IPS-18c (cell line): ENCODE measurements around the gene KCNH5.

Experiments used
- H3K4me3 ChIP-seq: 2 replicates; pipeline ENCODE4 v1.7.0; 2013; ENCODE audit warnings: low read depth, mild to moderate bottlenecking, low read length, moderate library complexity; ENCODE audit not compliant: insufficient read depth
- H3K9me3 ChIP-seq: one replicate; pipeline ENCODE4 v1.6.1; 2013; ENCODE audit warnings: mild to moderate bottlenecking, low read length, moderate library complexity; ENCODE audit not compliant: control insufficient read depth, insufficient read depth

Gene KCNH5

DNA sequence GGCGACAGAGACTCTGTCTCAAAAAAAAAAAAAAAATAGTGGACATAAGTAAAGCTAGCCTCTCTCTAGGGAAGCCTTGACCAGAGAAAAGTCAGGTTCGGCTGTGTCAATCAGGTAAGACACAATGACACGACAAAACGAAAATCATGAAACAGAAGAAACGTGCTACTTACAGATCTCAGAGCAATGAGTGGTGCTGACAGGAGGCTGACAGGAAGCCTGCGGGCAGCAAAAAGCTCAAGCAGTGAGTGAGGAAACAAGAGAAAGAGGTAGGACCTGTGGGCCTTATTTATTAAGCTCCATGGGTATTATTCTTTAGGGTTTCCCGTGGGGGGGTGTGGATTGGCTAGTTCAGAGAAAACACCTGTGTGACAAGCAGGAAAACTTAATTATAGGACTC is 363.1 kb downstream of the KCNH5 start:
- H3K9me3 ChIP-seq, result no peaks in the 10 kb centered on the region
- no peak overlapping the region for H3K4me3 ChIP-seq

DNA sequence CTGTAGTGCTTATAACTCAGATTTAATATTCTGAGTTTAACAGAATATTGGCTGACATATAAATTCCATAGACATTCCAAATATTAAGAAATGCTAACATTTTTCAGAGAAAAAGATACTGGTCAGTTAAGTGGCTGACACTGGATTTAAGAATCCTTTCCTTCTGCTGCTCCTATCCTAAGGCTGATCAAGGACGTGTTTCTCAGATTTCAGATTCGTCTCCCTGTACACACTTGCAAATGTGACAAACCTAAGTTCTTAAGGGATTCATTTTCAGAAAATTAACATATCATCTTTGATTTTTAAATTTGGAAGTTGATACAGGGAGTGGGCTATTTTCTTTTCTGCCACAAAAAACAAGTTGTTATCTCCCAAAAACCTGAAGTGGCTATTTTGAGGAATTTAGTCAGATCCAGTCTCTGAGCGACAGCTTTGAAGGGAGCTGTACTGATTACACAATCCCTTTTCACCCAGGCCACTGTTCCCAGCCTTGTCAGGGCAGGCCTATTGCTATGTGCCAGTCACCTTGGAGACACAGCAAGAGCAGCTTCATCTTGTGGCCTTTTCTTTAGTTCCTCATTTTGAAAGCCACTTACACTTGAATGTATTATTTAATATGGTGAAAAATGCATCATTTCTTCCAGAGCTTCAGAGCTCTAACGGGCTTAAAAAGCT is 370.6 kb downstream of the KCNH5 start:
- Histone ChIP-seq H3K9me3 (no peaks in the 10 kb centered on the region), H3K4me3 (no peak overlapping the region)

DNA sequence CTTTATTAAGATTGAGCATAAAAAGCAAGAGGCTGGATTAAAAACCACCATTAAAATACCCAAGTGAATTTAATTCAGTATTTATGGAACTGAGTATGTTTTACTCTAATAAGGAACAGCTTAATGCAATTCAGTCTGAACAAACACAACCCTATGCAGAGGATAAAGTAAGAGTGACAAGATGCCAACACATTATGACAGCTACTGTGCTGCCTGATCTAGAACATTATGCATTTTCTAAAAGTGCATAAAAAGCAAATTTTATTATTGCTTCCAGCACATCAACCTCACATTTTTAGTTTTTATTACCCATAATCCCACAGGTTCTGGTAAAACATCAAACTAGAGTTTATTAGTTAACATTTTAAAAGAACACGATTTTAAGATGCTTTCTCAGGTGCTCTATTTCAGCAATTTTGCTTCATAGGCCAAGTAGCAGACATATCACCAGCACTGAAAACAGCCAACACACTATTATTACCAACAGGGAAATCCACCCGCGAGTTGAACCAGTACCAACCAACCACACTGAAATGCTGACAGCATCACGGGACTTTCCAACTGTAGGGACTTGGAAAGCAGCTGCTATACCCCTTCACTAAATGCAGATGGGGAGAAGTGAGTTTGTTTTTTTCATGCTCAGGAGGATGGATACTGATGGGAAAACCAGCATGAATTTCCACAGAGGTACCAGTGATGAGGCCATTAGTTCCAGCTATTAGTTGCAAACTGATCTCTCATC is 372.1 kb downstream of the KCNH5 start:
- H3K9me3 ChIP-seq, result no peaks in the 10 kb centered on the region
- H3K4me3 ChIP-seq, result no peak overlapping the region

DNA sequence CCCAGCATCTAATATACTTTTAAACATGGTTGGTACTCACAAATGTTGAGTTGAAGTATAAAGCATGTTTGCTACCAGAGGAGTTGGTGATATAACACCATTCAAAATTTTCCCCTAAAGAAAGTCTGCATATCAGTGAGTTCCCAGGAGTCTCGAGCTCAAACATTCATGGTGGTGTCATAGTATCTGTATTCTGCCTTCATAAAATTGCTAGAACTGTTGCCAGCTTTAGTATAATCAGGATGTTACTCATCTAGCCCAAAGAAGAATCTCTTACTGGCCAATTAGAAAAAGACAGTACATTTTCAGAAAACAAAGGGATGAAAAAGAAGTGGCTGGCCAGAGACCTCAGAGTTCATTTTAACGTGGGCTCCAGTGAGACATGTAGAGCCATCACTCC is 374.7 kb downstream of the KCNH5 start:
- no peaks in the 10 kb centered on the region for H3K9me3 ChIP-seq
- H3K4me3 ChIP-seq, result no peak overlapping the region

DNA sequence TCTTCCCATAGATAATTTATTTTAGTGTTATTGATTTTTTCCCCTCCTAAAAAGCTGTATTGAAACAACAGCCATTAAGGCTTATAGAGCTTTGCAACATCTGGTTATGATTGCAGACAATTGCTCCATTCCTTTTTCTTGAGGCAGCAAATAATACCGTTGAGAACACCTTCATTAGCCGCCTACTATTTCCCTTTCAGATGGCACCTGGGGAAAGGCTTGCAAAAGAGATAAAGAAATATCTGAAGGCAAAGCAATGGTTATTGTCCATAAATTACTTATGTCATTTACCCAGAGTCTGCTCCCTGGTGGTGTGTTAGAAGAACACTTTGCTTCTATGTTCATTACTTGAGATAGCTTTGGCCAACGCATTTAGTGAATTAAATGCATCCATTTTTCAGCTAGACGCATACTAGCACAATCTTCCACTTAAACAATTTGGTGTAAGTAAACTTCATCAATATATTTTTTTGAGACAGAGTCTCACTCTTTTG is 377.8 kb downstream of the KCNH5 start:
- H3K9me3 ChIP-seq, result no peaks in the 10 kb centered on the region
- no peak overlapping the region for H3K4me3 ChIP-seq

DNA sequence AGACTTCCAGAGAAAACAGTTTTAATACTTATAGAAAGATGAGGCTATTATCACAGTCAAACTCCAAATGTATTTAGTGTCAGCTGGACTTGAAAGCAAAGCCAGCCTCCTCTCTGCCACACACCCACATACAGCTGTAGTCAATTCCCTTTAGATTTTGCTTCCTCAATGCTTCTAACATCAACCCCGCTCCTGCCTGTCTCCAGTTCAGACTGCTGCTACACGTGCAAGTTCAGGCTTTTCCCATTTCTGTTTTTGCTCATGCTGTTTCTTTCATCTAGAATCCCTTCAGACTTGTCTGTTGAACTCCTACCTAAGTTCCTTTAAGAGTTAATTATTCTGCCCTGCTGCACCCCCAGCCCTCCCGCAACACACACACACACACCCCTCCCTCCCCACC is 380.0 kb downstream of the KCNH5 start:
- no peak overlapping the region for H3K4me3 ChIP-seq
- H3K9me3 ChIP-seq, result no peaks in the 10 kb centered on the region

DNA sequence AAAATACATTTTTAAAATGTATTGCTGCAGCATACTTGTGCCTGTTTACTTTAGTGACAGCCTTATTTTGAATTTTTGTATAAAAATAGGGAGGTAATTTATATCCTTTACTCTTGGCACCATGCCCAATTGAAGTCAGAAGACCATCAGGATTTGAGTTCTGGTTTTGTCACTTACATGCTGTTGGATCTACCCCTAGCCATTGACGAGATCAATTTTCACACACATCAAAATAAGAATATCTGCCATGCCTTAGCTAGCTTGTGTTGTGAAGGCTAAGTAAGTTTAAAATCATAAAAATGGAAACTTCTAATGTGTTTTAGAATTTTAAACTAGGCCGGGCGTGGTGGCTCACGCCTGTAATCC is 381.8 kb downstream of the KCNH5 start:
- no peaks in the 10 kb centered on the region for H3K9me3 ChIP-seq
- no peak overlapping the region for H3K4me3 ChIP-seq

DNA sequence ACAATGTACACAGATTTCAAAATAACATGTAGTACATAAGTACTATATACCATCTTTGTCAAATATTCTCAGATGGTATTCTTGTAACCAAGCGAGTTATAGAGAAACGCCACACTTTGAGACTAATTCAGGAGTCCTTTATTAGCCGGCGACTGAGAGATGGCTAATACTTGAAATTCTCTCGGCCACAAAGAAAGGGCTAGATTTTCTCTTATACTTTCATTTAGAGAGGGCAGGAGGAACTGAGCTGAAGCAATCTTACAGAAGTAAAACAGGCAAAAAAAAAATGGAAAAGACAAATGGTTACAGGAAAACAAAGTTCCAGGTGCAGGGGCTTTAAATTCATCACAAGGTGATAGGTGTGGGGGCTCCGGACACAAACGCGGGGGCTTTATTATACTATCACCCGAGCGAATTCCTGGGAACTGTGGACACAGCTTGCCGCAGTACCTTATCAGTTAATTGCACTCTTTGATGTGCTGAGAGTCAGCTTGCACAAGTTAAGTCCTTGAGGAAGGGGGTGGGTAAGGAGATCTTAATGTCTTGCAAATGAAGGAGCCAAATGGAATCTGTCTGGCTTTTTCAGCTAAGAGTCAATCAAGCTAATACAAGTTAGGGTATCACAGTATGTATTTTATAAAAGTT is 382.3 kb downstream of the KCNH5 start:
- Histone ChIP-seq H3K9me3 (no peaks in the 10 kb centered on the region), H3K4me3 (no peak overlapping the region)

DNA sequence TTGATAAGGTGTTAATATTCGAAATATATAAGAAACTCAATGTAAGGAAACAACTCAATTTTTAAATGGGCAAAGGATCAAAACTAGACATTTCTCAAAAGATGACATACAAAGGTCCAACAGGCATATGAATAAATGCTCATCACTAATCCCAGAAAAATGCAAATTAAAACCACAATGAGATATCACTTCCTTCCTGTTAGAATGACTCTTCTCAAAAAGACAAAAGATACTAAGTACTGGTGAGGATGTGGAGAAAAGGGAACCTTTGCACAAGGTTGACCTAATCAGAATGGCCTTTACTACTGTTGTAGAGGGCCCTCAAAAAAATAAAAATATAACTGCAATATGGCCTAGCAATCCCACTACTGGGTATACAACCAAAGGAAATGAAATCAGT is 383.4 kb downstream of the KCNH5 start:
- no peak overlapping the region for H3K4me3 ChIP-seq
- no peaks in the 10 kb centered on the region for H3K9me3 ChIP-seq

DNA sequence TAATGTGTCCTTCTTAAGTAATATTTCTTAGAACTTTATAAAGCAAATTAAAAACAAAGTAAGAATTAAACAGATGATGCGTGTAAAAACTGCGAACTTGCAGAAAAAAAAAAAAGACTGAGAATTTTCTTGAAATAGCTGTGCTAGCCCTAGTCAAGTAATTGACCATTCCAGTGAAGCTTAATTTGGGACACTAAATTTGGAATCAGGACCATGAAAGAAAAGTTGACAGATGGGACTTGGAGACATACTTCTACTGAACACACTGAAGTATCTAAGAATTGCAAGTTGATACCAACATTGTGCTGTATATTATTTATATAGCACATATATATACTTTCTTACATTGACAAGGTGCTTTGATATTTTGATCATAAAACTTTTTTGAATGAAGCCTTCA is 386.6 kb downstream of the KCNH5 start:
- no peaks in the 10 kb centered on the region for H3K9me3 ChIP-seq
- no peak overlapping the region for H3K4me3 ChIP-seq

DNA sequence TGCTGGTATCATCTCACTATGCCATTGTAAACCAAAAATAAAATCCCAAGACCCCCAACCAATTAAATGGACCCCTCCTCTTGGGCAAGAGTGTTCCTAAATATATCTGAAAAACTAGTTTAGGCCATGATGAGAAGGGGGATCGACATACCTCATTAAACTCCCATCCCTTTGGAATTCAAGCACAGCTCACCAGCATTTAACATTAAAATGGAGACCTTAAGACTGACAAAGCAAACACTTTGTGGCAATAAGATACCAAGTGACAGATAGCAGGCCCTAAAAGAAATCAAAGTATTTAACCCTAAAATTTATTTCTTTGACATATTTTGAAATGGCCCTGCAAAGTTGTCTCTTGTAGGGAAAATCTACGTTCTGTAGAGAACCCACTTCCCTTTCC is 387.9 kb downstream of the KCNH5 start:
- Histone ChIP-seq H3K9me3 (no peaks in the 10 kb centered on the region), H3K4me3 (no peak overlapping the region)

DNA sequence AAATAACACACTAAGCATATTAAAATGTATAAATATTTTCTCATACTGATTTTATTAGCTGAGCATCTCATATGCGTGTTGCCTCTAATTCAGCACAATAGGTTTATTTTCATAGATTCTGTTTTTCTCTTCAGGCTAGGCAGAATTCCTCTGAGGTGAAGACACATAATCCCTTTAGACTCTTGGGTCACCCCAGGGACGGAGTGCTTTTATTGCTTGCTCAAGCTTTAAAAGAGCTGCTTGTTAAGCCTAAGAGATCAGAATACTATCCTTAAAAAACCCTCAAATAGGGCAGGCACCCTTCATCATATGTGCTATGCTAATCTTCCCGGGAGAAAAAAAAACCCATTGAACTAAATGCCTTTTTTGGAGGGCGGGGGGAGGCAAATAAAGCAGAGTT is 390.1 kb downstream of the KCNH5 start:
- no peaks in the 10 kb centered on the region for H3K9me3 ChIP-seq
- H3K4me3 ChIP-seq, result no peak overlapping the region

DNA sequence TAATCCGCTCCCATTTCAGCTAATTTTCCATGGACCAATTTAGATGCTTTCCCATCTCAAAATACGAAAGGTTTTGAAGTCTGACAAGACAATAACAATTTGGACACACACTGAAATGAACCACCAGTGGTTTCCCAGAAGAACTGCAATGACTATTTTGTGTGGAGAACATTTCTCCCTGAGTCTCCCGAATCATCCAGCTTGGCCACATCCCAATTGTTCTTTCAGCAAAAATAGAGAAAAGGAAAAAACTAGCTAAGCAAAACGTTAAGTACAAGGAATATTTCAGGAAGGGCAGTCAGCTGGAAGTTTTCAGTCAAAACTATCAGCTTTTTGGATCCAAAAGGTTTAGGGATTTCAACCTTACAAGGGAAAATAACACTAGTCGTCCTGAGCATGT is 390.6 kb downstream of the KCNH5 start:
- no peaks in the 10 kb centered on the region for H3K9me3 ChIP-seq
- H3K4me3 ChIP-seq, result no peak overlapping the region
